A673 (cell line): ENCODE measurements around the gene POU2AF1. TPM values are rescaled to one million over a fixed set of nuclear protein-coding genes. Genes with fewer than 3 reads are reported as not detected.

Source experiments
- BruUV-seq: library from RNA; stranded (reverse); fragments of 400-500 nt; replicated peaks from 2 replicates; lab custom pipeline; 2021; lab: Mats Ljungman, UMichigan
- CTCF ChIA-PET: fragments of 300-600 bp; sonication (Branson Sonifier 250); formaldehyde crosslinking; loops from one replicate; lab custom pipeline; 2022; ENCODE audit warnings: antibody characterized with exemption; lab: Charles Lee
- POLR2A ChIA-PET: fragments of 300-600 bp; sonication (Branson Sonifier 250); formaldehyde crosslinking; loops from one replicate; lab custom pipeline; 2022; ENCODE audit warnings: antibody characterized with exemption; ENCODE audit not compliant: low non-redundant PET; lab: Charles Lee
- DNase-seq: peaks from one replicate; pipeline ENCODE4 v3.0.0-alpha.2; 2015; ENCODE audit warnings: low spot score
- H3K27ac ChIP-seq: fragments of 200-600 bp; sonication (generic); 2 replicates; pipeline ENCODE4 v1.5.1; 2016; ENCODE audit warnings: mixed run types, low read depth, mild to moderate bottlenecking, mixed read lengths, antibody characterized with exemption, low read length; ENCODE audit not compliant: poor library complexity, severe bottlenecking
- H3K27me3 ChIP-seq: fragments of 200-600 bp; sonication (generic); replicated peaks from 2 replicates; pipeline ENCODE4 v1.6.1; 2017; ENCODE audit warnings: mixed run types, low read depth, mild to moderate bottlenecking, mixed read lengths, antibody characterized with exemption, low read length; ENCODE audit not compliant: insufficient read depth, poor library complexity
- H3K36me3 ChIP-seq: fragments of 200-600 bp; sonication (generic); 2 replicates; pipeline ENCODE4 v1.6.1; 2016; ENCODE audit warnings: mixed run types, mild to moderate bottlenecking, mixed read lengths, antibody characterized with exemption, low read length; ENCODE audit not compliant: insufficient read depth, poor library complexity, severe bottlenecking
- H3K4me1 ChIP-seq: fragments of 200-600 bp; sonication (generic); 2 replicates; pipeline ENCODE4 v1.6.1; 2017; ENCODE audit warnings: mixed run types, mild to moderate bottlenecking, mixed read lengths, antibody characterized with exemption, low read length; ENCODE audit not compliant: insufficient read depth, poor library complexity, severe bottlenecking
- H3K4me3 ChIP-seq: fragments of 200-600 bp; sonication (generic); 2 replicates; pipeline ENCODE4 v1.5.1; 2016; ENCODE audit warnings: low read depth, mixed run types, mild to moderate bottlenecking, mixed read lengths, low read length; ENCODE audit not compliant: poor library complexity, severe bottlenecking
- H3K9me3 ChIP-seq: fragments of 200-600 bp; sonication (generic); 2 replicates; pipeline ENCODE4 v1.6.1; 2016; ENCODE audit warnings: mixed run types, low read depth, mild to moderate bottlenecking, mixed read lengths, antibody characterized with exemption, low read length; ENCODE audit not compliant: poor library complexity, severe bottlenecking
- CTCF ChIP-seq: fragments of 300-800, 200-600 bp; sonication (generic); conservative IDR thresholded peaks from 2 replicates; pipeline ENCODE4 v1.5.1; 2017; ENCODE audit warnings: low read depth, mild to moderate bottlenecking, antibody characterized with exemption, low read length, moderate library complexity, mixed read lengths
- EZH2 ChIP-seq: fragments of 200-600 bp; sonication (generic); IDR thresholded peaks from 2 replicates; pipeline ENCODE4 v1.6.1; 2017; ENCODE audit warnings: borderline replicate concordance, low read depth, mild to moderate bottlenecking, mixed read lengths, antibody characterized with exemption, low read length; ENCODE audit not compliant: poor library complexity, severe bottlenecking
- intact Hi-C: fragments of 100-400 bp; cut with micrococcal nuclease; formaldehyde crosslinking; loops from one replicate; pipeline ENCODE4 v1.10.0; 2022; ENCODE audit not compliant: unreplicated experiment
- total RNA-seq: library from RNA; stranded (reverse); gene quantifications from 2 replicates; pipeline ENCODE4 v1.2.3, GENCODE V29; 2021

POU2AF1 gene
- total RNA-seq, 1 experiment from 2014 or later = not detected

- Histone ChIP-seq H3K4me1 (no peaks in the 10 kb centered on the region), H3K9me3 (no peaks in the 10 kb centered on the region), H3K4me3 (no peak overlapping the region), H3K27me3 (no peaks in the 10 kb centered on the region), H3K27ac (no peak overlapping the region), H3K36me3 (no peaks in the 10 kb centered on the region)
- CTCF ChIA-PET = no interaction called here
- intact Hi-C loops = no loop called here
- no TSS peak for BruUV-seq
- TF ChIP-seq EZH2 (no peak), CTCF (no peak)
- no peak for DNase-seq
- POLR2A ChIA-PET = no interaction called here
Observed at GRCh38 chr11:111416231-111416960, 37.3 kb upstream of the POU2AF1 start.

GRCh38 chr11:111414936-111415335, 35.9 kb upstream of the POU2AF1 start:
- DNase-seq = no peak
- H3K27ac ChIP-seq = no peak overlapping the region
- H3K36me3 ChIP-seq = no peaks in the 10 kb centered on the region
- ChIA-PET CTCF (no interaction called here), POLR2A (no interaction called here)
- H3K4me3 ChIP-seq = no peak overlapping the region
- H3K9me3 ChIP-seq = no peaks in the 10 kb centered on the region
- TF ChIP-seq EZH2 (no peak), CTCF (no peak)
- intact Hi-C loops = no loop called here
- no peaks in the 10 kb centered on the region for H3K4me1 ChIP-seq
- BruUV-seq = no TSS peak
- H3K27me3 ChIP-seq = no peaks in the 10 kb centered on the region

GRCh38 chr11:111414267-111414931, 35.3 kb upstream of the POU2AF1 start:
- intact Hi-C loops = no loop called here
- POLR2A ChIA-PET = interaction anchor here (0.6 kb wide), 1 partner anchor 131 kb away, joined by 3 read pairs; no protein-coding TSS in a partner anchor

More at GRCh38 chr11:111414267-111414931, 35.3 kb upstream of the POU2AF1 start:
- H3K9me3 ChIP-seq = no peaks in the 10 kb centered on the region
- no peaks in the 10 kb centered on the region for H3K27me3 ChIP-seq
- TF ChIP-seq EZH2 = no peak
- TF ChIP-seq CTCF = no peak
- no peak for DNase-seq
- no peak overlapping the region for H3K27ac ChIP-seq
- H3K4me1 ChIP-seq = no peaks in the 10 kb centered on the region
- H3K36me3 ChIP-seq = no peaks in the 10 kb centered on the region
- CTCF ChIA-PET = no interaction called here
- H3K4me3 ChIP-seq = no peak overlapping the region
- BruUV-seq = no TSS peak
